Activated naive CD8-positive, alpha-beta T cell treated with anti-CD3 and anti-CD28 coated beads, Interleukin-2, amount 50 U/mL, for 24 hours (primary cell): Measurements from ENCODE around the gene ABHD10.
"Not testable (repeated sequence)": the region's sequence is repeated elsewhere in the genome, so short reads cannot be mapped to it uniquely, and the experiment has no call there.

ENCODE experiments used
- ATAC-seq: fragments of 150-1000 bp; cut with Tn5 transposase; one replicate; pipeline ENCODE4 v1.10.0; 2021
- DNase-seq: peaks from one replicate; pipeline ENCODE4 v3.0.0; 2021
- H3K27ac Mint-ChIP-seq: one replicate; pipeline ENCODE4 v1.8.0; 2021; ENCODE audit warnings: mild to moderate bottlenecking, mixed read lengths
- H3K27me3 Mint-ChIP-seq: one replicate; pipeline ENCODE4 v1.8.0; 2021; ENCODE audit warnings: mixed read lengths
- H3K36me3 Mint-ChIP-seq: one replicate; pipeline ENCODE4 v1.8.0; 2021; ENCODE audit warnings: low read depth, mixed read lengths
- H3K4me1 Mint-ChIP-seq: one replicate; pipeline ENCODE4 v1.8.0; 2021; ENCODE audit warnings: mixed read lengths
- H3K4me3 Mint-ChIP-seq: one replicate; pipeline ENCODE4 v1.8.0; 2021; ENCODE audit warnings: mild to moderate bottlenecking, moderate library complexity, mixed read lengths
- H3K9me3 Mint-ChIP-seq: one replicate; pipeline ENCODE4 v1.8.0; 2021; ENCODE audit warnings: mixed read lengths

ABHD10 gene

DNA sequence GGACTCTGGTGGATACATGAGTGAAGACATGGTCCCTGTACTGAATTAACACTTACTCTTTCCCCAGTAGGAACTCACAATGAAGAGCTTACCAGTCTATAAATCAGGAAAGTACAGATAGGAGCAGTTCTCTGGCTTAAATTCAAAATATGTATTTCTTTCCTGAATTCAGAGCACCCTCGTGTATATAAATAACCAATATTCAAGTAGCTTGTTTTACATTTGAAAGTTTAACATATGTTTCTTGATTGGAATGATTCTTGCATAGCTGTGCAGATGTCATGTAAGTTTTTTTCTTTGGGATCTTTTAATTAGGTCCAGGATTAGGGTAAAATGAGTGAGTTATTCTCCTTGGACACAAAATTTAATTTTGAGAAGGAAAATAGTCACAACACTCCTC is 40.9 kb downstream of the ABHD10 start:
- Mint-ChIP-seq H3K9me3 (no peaks in the 10 kb centered on the region), H3K4me1 (peaks cover 9% of the 10 kb centered on the region), H3K27me3 (no peaks in the 10 kb centered on the region), H3K36me3 (no peaks in the 10 kb centered on the region), H3K27ac (no peak overlapping the region), H3K4me3 (no peak overlapping the region)
- DNase-seq (no peak), ATAC-seq (no peak)

DNA sequence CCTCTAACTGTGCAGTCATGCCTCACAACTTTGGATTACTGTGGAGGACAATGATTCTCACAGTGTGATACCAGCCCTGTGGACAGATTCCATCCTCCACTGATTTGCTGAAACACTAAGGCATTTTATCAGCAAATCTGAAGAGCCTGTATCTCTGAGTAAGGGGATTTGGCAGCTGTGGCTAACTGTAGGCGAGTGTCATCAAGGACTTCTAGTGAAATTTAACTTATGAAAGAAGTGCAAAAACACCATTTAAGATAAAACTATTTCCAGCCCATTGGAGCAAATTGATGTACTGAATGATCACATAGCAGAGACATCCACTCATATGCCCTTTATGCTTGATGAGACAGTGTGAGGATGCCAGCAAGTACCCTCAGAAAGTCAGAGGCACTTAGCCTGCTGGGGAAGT is 41.9 kb downstream of the ABHD10 start:
- Mint-ChIP-seq H3K4me3 (no peak overlapping the region), H3K9me3 (no peaks in the 10 kb centered on the region), H3K27ac (no peak overlapping the region), H3K27me3 (no peaks in the 10 kb centered on the region), H3K4me1 (peaks cover 9% of the 10 kb centered on the region), H3K36me3 (no peaks in the 10 kb centered on the region)
- ATAC-seq (no peak), DNase-seq (no peak)

DNA sequence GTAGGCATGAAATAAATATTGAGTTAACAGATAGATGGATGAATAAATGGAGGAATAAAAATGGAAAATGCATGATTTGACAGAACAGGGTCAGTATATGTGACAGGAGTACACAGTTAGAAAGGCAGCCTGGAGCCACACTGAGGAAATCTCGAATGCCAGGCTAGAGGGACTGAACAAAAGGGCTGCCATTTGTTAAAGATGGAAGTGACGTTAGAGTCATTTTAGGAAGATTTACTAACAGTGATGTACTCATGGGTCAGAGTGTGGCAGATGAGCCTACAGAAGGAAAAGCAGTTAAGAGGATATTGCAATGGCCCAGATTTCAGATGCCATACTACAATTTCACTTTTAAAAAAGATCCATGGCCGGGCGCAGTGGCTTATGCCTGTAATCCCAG is 48.3 kb downstream of the ABHD10 start:
- Mint-ChIP-seq H3K9me3 (no peaks in the 10 kb centered on the region), H3K4me1 (no peaks in the 10 kb centered on the region), H3K4me3 (no peak overlapping the region), H3K36me3 (no peaks in the 10 kb centered on the region), H3K27me3 (no peaks in the 10 kb centered on the region), H3K27ac (no peak overlapping the region)
- no peak for DNase-seq
- no peak for ATAC-seq

DNA sequence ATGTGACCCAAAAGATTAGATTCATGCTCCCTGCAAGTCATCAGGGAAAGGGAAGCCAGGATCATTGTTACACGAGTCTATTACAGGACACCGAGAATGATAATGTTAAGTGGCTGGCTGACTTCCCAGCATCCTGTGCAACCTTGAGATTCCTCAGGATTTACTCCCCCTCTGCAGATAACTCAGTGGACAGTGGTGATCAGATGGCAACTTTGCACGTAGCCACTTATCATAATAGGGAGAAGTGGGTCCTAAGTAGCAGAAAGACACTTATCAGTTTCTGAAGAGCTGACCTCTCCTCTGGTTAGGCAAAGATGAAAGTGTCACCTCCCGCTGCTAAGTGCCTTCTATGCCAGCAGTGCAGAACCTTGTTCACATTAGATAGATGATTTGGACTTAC is 49.0 kb downstream of the ABHD10 start:
- no peaks in the 10 kb centered on the region for H3K36me3 Mint-ChIP-seq
- DNase-seq: no peak
- peaks cover 1% of the 10 kb centered on the region for H3K27me3 Mint-ChIP-seq
- no peak overlapping the region for H3K27ac Mint-ChIP-seq
- no peak overlapping the region for H3K4me3 Mint-ChIP-seq
- no peak for ATAC-seq
- no peaks in the 10 kb centered on the region for H3K4me1 Mint-ChIP-seq
- H3K9me3 Mint-ChIP-seq: no peaks in the 10 kb centered on the region

- Mint-ChIP-seq H3K4me1 (no peaks in the 10 kb centered on the region), H3K27me3 (peaks cover 1% of the 10 kb centered on the region), H3K27ac (no peak overlapping the region), H3K4me3 (no peak overlapping the region), H3K36me3 (no peaks in the 10 kb centered on the region), H3K9me3 (no peaks in the 10 kb centered on the region)
- DNase-seq (no peak), ATAC-seq (no peak)
Observed at GRCh38 chr3:112030901-112031300, 52.1 kb downstream of the ABHD10 start.

DNA sequence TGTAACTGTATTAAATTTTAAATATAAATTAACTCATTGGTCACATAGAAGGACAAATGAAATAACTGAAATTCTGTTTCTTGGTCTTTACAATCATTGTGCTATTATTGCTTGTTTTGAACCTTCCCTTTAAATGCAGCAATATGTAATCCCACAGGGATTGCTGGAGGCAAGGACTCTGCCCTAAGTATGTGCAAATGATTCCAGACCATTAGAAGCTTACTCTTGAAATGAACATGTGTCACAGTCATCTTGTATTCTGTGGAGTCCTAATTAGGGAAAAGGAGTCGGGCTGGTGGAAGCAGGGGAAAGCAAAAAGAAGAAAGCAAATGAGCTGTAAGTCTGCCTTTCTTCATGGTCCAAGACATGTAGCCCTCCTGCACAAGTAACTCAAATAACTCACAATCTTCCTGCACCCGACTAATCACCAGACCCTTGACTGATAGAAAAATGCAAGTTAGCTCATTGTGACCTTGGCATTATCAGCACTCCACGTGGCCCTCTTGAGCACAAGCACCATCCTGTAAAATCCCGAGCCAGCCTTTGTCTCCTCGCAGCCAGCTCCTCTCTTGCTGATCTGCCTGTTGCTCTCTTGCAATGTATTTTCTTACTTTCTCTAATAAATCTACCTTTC is 53.4 kb downstream of the ABHD10 start:
- H3K9me3 Mint-ChIP-seq: no peaks in the 10 kb centered on the region
- peaks cover 1% of the 10 kb centered on the region for H3K27me3 Mint-ChIP-seq
- H3K36me3 Mint-ChIP-seq: no peaks in the 10 kb centered on the region
- no peak for ATAC-seq
- H3K4me1 Mint-ChIP-seq: no peaks in the 10 kb centered on the region
- no peak for DNase-seq
- H3K27ac Mint-ChIP-seq: no peak overlapping the region
- no peak overlapping the region for H3K4me3 Mint-ChIP-seq

GRCh38 chr3:112034436-112034835 is 55.6 kb downstream of the ABHD10 start, which contains the start of gene TMPRSS7:
Gene TMPRSS7, plus strand, starts transcription at chr3:112034736. Its CDS starts 110 bp downstream, at chr3:112034846.
- Mint-ChIP-seq H3K27me3 (peaks cover 1% of the 10 kb centered on the region), H3K4me1 (no peaks in the 10 kb centered on the region), H3K27ac (no peak within 1 kb of the TSS), H3K9me3 (peaks cover 3% of the 10 kb centered on the region), H3K36me3 (no peaks in the 10 kb centered on the region), H3K4me3 (no peak within 1 kb of the TSS)
- ATAC-seq: no peak
- no peak for DNase-seq

DNA sequence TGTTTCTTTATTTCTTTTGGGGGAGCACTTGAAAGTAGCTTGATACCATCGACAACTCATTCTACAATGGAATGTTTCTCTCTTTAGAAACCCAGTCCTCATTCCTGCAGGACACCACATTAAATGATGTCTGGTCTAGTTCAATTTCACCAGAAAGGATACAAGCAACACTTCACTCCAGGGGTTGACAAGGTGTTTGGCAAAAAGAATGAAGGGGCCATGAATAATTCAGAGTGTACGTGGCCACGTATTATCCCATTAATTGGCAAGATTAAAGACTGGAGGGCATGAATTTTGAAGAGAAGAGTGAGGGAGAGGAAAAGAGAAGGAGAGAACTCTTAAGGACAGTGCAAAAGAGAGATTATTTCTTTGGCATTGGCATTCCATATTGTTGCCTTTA is 56.4 kb downstream of the ABHD10 start:
- Mint-ChIP-seq H3K9me3 (peaks cover 3% of the 10 kb centered on the region), H3K4me3 (no peak overlapping the region), H3K36me3 (no peaks in the 10 kb centered on the region), H3K27me3 (peaks cover 1% of the 10 kb centered on the region), H3K4me1 (no peaks in the 10 kb centered on the region), H3K27ac (no peak overlapping the region)
- ATAC-seq (no peak), DNase-seq (no peak)

DNA sequence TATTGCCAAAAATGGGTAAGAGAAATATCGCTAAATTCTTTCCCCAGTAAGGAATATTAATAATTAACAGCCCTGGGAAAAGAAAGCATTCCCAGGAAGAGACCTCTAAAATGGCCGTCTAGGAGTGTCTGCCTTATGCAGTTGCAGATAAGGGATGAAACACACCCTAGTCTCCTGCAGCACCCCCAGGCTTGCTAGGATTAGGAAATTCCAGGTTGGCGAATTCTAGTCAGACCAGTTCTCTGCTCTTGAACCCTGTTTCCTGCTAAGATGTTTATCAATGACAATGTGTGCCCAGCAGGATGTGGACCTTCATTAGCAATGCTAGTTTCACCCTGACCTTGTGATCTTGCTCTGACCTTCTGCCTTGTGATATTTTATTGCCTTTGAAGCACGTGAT is 58.4 kb downstream of the ABHD10 start:
- H3K27ac Mint-ChIP-seq, H3K36me3 Mint-ChIP-seq, ATAC-seq, H3K4me3 Mint-ChIP-seq, H3K4me1 Mint-ChIP-seq, H3K9me3 Mint-ChIP-seq, DNase-seq, H3K27me3 Mint-ChIP-seq: not testable (repeated sequence)

DNA sequence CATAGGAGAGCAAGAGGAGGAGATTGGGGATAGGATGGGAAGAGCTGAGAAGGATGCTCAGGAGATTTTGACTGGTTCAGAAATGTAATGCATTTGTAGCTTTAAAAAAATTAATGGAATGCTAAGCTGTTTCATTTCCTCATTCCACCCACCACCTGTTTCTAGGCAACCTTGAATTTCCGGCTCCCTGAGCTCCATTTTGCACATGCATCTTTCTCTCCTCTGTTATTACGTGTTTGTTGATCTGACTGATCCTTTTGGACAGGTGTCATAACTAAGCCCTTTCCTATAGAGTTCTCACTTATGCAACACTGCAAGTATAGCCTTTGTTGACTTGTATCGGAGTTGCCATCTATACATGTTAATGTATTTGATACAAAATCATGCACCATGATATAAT is 60.0 kb downstream of the ABHD10 start:
- H3K4me3 Mint-ChIP-seq: no peak overlapping the region
- H3K4me1 Mint-ChIP-seq: no peaks in the 10 kb centered on the region
- no peaks in the 10 kb centered on the region for H3K36me3 Mint-ChIP-seq
- no peak for DNase-seq
- peaks cover 3% of the 10 kb centered on the region for H3K9me3 Mint-ChIP-seq
- H3K27ac Mint-ChIP-seq: no peak overlapping the region
- no peak for ATAC-seq
- H3K27me3 Mint-ChIP-seq: no peaks in the 10 kb centered on the region

GRCh38 chr3:112041321-112041720 is 62.5 kb downstream of the ABHD10 start:
- no peak overlapping the region for H3K27ac Mint-ChIP-seq
- no peak overlapping the region for H3K4me3 Mint-ChIP-seq
- no peak for DNase-seq
- peaks cover 3% of the 10 kb centered on the region for H3K9me3 Mint-ChIP-seq
- no peaks in the 10 kb centered on the region for H3K27me3 Mint-ChIP-seq
- no peaks in the 10 kb centered on the region for H3K36me3 Mint-ChIP-seq
- ATAC-seq: no peak
- H3K4me1 Mint-ChIP-seq: no peaks in the 10 kb centered on the region

GRCh38 chr3:112042842-112043280 is 64.0 kb downstream of the ABHD10 start:
- Mint-ChIP-seq H3K4me1 (no peaks in the 10 kb centered on the region), H3K4me3 (no peak overlapping the region), H3K27ac (no peak overlapping the region), H3K36me3 (no peaks in the 10 kb centered on the region), H3K9me3 (no peaks in the 10 kb centered on the region), H3K27me3 (no peaks in the 10 kb centered on the region)
- DNase-seq (no peak), ATAC-seq (peak; percentile 2)
